Posterior vena cava (tissue), 2 donors: ENCODE results near the gene EDAR. TPM values are rescaled to one million over a fixed set of nuclear protein-coding genes. Genes with fewer than 3 reads are reported as not detected.

ENCODE experiments used
- DNase-seq: peaks from one replicate; pipeline ENCODE4 v3.0.0-alpha.2; 2020; ENCODE audit warnings: low spot score
- intact Hi-C, 2 donors: fragments of 100-400 bp; cut with DNase I; formaldehyde crosslinking; loops; one replicate each; pipeline versions ENCODE4 v1.14.1 to v1.14.2; 2022 to 2023
- total RNA-seq, 2 donors: library from RNA; stranded (reverse); fragmentation: NEBNext Ultra II Directional; extraction: Animal tissue kit (Norgen Biotek cat#: 25700); gene quantifications; one replicate each; pipeline ENCODE4 v1.2.1, GENCODE V29; 2021
- donor health status: DM: yes; HTN: yes; CAD: no.
- donor health status: DM: yes; HTN: yes; CAD: no.

EDAR gene
- total RNA-seq, 2 donors from 2014 or later, result not detected

DNA sequence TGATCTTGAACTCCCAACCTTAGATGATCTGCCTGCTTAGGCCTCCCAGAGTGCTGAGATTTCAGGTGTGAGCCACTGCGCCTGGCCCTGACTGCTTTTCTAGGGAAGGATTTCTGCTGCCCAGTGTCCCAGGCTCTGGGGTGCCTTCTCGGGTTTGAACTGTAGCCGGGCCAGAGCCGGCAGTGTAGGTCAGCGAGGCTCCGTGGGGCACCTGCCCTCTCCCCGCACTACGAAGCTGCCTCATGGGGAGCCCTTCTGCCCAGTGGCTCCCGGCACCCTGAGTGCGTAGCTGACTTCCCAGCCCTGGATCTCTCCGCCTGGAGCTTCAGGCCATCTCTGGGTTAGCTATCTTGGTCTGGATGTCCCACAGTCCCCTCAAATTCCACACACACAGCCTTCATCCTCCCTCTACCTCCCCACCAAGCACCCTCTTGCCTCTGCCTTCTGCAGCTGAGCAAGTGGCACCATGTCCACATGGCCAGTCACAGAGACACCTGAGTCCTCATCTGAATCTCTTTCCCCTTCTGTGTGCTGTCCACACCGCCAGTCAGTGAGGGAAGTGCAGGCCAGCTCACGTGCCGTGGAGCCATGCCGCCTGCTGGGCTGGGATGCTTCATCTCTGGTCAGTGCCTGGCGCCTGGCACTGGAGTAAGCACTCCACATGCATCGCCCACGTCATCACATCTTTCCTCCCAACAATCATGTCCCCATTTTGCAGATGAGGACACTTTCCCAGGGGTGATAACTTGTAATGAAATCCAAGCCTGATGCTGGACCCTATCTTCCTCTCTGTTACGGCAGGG, 69.2 kb downstream of the EDAR start:
- DNase-seq, result no peak
- intact Hi-C loops, result loop anchor here in 1 of 2 donors (10.0 kb wide), 1 partner anchor 1595 kb away; no protein-coding TSS in a partner anchor

DNA sequence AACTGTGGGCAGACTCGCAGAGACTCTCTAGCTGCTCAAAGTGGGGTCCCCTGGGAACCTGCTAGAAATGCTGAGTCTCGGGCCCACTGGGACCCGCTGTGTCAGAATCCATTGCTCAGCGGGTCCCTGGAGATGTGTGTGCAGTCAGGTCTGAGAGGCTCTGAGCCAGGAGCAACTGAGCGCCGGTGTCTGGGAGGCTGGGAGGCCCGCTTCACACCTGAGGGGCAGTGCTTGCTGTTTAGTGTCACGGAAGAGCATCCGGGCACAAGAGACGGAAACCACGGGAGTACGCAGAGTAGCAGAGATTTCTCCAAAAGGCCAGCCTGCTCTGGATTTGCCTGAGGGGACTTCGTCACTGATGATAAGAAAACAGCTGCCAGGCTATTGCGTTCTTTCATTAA, 70.1 kb downstream of the EDAR start:
- intact Hi-C loops, result no loop called here
- DNase-seq, result no peak

DNA sequence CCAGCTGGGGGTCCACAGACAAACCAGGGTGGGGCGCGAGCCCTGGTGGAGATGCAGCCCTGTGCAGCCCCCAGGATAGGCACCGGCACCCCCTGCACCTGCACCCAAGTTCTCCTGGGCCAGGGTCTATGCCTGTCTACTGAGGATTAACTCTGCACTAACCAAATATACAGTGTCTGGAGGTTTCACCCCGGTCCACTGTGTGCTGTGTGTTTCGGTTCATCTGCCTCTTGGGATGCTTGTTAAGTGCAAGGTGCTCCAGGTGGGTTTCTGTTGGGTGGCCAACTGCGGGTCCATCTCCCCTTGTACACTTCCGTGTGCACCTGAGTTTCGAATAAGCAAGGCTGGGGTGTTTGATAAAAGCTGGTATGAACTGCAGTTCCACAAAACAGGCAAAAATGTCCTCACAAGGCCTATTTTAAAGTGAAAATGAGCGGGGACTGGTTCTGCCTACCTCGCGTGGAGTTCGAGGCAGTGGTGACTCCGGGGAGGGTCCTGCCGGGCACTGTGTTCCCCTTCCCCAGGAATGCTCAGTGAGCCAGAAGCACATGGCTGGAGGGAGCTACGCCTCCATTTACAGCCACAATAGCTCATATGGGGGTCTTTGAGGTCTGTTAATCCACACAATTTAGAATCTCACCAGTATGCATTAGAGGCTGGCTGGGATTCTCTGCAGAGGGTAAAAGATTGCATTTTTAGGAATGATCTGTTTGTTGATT, 70.7 kb downstream of the EDAR start:
- intact Hi-C loops, result no loop called here
- DNase-seq, result no peak

DNA sequence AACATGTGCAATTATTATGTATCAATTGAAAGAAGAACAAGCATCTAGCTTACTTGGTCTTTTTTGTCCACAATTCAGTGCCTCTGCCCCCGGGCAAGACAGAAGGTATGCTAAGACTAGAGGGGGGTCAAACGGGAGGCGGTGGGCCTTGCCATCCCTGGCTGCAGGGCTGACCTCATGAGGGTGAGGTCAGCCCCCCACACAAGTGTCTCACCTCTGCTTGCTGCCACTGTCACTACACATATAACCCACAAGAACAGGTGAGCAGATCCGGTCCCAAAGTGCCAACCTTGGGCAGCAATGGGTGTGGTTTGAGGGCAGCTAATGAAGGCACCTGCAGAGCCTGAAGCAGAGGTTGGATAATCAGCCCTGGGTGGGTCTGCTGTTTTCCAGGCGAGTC, 71.5 kb downstream of the EDAR start:
- intact Hi-C loops, result no loop called here
- no peak for DNase-seq

DNA sequence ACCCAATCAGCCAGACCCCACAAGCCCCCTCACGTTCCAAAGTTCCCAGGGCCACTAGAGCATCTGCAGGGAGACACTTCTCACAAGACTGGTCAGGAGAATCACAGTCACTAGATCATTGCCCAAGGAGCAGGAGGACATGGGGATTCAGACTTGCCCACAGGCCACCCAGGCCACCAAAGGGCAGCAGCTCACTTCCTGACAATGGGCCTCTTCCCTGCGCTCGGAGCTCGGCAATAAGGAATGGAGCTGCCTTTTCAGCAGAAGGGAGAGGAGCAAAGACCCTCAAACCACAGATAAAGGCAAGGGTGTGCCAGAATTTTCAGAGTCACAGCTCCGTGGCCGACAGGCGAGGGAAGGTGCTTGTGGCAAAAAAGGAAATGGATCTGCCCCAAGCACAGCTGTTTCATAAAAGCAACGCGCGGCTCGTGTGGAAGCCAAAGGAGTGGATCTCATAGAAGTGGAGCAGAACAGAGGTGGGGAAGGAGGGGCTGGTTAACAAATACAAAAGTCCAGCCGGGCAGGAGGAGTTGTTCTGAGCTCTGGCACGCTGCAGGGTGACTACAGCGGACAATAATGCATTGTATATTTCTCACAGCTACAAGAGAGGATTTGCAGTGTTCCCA, 72.1 kb downstream of the EDAR start:
- no peak for DNase-seq
- intact Hi-C loops, result no loop called here

DNA sequence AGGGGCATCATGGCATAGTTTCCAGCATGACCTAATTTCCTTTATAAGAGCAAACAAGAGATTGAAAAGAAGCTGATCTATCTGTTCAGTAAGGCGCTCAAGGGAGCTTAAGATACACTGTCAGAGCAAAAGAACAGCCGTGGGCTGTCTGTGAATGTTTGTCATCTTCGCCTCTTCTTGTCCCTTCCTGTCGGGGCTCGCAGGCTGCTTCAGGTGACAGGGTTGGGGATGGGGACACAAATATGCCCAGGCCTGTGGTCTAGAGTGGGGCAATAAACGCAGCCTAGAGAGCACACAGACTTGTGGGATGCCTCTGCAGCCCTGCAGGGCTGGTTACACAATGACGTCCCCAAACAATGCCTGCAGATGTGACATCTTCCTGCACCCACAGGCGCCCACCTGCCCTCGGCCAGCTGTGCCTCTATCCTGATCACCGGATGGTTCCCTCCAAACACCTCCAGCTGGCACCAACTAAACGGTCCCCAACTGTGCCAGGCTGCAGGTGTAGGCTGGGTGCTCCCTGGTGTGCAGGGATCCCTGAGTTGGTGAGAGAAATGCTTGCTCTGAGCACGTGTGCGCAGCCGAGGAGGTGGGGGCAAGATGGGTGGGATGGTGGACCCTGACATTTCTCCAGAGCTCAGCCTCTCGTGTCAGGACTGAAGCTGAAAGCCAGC, 72.8 kb downstream of the EDAR start:
- intact Hi-C loops, result no loop called here
- DNase-seq, result no peak

DNA sequence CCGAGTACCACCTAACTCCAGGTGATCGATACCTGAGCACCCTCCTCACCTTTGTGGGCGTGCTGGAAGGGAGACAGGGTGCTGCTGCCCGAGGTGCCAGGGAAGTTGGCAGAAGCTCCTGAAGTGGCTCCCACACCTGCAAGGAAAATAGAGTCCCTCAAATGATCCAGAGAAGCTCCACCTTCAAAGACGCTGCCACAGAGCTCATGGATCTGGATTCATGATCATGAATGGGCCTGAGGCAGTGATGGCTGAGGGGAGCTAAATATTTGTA, 76.5 kb downstream of the EDAR start:
- no peak for DNase-seq
- intact Hi-C loops, result no loop called here

DNA sequence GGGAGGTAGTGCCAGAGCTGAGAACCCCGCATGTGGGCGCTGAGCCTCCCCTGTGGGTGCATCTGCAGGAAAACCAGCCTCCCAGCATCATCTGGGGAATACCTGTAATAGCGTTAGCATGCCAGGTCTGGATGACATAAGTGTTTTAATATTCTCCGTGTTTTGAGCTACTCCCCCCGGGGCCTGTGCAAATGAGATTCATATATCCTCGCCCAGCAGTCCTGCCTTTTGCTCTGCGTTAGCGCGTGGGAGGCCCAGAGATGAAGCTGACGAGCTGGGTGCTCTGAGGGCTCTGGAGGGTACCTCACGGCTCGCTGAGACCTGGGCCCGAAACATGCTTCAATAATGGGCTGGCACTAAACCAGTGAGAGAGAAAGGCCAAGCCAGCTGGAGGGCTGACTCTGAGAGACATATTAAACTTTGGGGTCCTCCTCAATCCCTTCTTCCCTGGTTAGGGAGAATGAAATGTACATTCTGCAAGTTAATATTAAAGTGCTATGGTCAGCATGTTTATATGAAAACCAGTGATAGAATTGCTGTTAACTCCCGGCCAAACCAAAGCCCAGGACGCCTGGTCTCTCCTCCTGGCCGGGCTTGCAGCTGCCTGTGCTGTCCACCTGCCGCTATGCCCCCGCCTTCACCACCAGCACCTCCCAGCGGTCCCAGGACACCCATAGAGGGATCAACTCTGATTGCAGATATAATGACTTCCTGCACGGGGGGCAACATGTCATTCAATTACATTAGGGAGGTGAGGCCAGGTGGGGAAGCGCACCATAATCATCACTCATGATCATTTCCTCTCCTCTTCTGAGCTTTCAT, 77.0 kb downstream of the EDAR start:
- no peak for DNase-seq
- intact Hi-C loops, result no loop called here

DNA sequence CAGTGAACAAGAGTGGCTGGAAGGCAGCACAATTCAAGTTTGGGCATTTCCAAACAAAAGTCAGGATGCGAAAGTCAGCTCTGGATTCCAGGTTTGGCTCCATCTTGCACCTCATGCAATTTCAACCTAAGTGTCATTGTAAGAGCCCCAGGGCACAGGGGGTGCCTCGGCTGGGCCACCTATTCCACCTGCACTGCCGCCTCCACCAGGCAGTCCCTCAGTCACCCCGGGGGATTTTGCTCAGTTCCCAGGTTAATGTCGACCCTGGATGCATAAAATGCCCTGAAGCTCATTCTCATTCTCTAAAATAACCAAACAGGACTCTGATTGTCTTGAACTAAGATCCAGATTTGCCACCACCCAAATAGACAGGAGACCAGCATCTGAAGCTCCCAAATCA, 77.6 kb downstream of the EDAR start:
- no peak for DNase-seq
- intact Hi-C loops, result no loop called here

DNA sequence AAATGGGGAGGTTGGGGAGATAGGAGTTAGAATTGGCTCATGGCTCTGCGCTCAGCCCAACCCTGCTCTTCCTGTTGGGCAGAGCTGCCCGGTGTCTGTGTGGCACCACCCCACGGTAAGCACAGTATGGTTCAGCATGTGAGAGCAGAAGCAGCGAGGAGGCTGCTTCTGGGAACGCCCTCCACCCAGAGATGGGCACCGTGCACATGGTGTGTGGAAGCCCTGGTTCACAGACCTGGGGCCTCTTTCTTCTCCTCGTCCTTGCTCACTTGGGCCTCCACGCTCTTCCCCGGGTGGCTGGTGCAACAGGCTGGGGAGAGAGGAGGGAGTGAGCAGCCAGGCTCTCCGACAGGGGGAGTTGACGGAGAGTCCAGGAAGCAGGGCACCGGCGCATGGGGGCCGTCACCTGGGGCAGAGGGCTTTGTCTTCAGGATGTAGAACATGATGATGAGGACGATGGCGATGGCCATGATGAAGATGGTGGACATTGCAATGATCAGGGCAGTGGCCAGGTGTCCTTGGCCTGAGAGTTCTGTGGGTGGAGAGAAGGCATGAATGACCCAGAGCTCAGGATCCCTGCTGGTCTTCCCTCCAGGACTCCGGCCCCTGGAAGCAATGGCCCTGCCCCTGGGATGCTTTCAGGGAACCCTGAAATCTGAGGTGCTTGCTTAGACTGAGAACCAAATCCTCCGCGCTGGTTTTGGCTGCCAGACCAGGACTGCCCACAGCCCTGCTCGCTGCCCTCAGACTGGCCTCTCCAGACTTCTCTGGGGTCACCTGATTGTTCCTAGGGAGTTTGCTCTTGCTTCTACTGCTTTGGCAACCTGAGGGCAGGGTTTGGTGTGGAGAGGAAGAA, 78.3 kb downstream of the EDAR start:
- DNase-seq, result no peak
- intact Hi-C loops, result no loop called here

DNA sequence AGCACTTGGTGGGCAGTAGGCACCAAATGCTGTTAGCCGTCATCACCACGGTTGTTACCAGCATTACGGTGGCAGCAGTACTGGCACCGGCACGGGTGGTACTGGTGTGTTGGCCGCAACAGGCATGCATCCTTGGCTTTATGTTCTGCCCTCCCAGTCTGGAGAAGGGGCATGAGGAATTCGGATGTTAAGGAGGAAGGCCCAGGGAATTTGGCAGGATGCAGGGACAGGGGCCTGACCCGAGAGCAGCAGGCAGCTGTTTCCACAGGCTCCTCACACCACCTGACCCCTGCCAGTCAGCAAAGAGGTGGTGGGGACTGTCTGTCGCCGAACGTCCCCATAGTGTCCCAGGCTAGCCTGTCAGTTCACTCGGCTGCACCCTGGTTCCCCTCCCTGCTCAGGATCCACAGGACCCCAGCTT, 79.0 kb downstream of the EDAR start:
- no peak for DNase-seq
- intact Hi-C loops, result no loop called here

DNA sequence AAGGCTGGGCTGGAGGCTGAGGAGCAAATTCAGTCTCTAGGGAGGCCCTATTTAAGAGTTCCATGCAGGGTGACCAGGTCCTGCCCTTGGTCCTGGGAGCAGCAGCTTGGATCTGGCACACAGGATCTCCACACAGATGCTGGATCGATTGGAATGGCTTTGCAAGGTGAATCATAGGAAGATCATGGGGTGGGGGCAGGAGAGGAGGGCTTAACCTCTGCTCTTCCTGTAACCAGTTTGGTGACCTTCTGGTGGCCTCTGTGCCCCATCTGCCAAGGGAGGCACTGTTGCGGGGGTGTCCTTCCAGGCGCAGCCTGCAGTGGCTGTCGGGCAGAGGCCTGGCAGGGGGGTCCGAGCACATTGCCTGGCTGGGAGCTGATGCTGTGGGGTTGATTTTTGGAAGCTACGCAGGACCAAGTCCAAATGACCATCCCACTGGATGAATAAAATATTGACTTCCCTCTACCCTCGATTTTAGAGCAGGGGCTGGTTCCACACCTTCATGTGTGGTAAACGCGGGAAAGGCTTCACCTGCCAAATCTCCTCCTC, 79.7 kb downstream of the EDAR start:
- intact Hi-C loops, result no loop called here
- DNase-seq, result no peak

DNA sequence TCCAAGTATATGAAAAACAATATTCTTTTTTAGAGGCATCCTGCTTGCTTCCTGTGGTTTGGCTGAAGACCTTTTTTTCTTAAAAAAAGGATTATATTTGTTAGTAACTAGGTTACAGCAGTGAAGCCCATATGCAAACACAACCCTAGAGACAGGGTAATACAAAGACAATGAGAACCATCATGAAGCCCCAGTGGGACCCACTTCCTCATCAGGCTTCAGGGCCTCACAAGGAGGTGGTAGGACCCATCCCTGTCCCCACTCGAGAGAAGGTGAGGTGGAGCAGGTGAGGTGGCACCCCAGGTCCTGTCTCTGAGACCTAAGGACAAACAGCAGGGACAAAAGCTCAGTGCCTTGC, 80.3 kb downstream of the EDAR start:
- DNase-seq, result no peak
- intact Hi-C loops, result no loop called here

DNA sequence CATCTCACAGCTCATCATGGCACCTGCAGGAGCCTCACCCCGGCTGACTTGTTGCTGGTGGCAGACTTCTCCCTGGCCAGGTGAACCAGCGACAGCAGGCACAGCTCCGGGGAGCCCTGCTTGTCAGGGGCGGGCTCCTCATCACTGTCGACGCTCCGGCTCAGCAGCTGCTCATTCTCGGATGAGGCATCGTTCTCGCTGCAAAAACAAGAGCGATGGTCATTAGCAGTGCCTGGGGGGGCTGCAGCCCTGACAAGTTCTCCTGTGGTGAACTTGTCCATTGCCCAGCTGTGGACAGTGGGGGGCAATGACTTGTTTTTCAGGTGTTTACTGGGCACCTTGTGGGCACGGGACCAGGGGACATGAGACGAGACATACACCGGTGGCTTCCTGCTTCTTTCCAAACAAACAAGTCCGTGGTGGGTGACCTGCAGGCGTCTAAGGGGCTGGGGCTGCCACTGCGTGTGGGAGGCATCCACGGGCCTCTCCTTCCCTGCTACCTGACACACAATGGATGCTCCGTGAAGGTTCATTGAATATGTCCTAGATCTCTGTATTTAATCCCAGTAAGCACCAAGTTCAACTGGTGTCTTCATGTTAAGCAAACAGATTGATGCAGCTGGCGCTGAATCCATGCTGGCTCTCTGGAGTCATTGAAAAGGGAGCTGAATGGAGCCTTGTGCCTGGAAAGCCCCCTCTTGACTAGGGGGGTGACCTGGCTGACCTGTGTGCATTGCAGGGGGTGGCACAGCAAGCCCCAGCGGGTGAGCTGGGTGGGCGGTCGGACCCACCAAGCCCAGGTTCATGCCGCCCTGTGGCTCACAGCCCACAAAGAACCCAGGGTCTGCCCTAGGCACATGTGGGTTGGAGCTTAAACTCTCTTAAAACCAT, 81.0 kb downstream of the EDAR start:
- no peak for DNase-seq
- intact Hi-C loops, result no loop called here

DNA sequence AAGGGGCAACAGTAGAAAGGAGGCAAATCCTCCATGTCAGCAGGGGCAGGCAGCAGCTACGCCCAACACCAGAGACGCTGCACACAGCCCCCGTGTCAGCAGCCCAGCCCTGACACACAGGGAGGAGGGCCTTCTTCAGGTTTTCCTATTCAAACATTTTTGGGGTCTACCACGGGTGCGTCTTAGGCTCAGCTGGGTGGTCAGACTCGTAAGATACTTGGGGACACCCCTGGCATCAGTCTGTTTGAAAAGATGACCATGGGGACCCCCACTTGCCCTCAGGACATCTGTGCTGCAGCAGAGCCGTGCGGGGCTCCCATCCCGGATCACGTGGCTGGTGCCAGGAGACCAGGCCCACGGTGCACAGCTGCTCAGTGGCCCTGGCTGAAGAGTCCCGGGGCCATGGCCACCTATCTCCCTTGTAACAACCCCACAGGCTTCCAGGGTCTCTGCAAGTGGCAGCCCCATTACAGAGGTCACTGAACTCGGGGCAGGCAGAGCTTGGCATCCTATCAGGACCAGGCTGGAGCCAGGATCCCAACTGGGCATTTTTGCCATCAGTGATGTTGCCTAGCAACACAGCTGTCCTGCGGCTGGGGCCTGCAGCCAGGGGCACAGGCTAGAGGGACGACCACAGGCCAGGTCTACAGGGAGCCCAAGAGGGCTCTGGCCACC, 82.5 kb downstream of the EDAR start:
- intact Hi-C loops, result no loop called here
- no peak for DNase-seq

DNA sequence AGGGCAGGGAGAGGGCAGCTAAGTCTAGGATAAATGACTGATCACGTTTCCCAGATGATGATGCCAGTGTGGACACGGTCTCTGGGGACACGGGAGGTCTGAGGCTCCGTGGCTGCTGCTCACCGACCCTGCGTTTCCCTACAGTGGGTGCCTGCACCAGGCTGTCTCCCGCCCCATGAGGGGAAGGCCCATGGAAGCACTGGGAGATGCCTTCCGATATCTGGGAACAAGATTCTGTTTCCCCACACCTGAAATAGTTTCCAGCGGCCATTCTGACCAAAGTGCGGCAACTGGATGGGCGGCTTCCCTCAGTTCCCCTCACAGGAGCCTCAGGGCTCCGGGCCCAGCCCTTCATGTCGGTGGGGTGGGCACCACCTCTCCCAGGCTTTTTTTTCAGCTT, 83.1 kb downstream of the EDAR start:
- DNase-seq, result no peak

DNA sequence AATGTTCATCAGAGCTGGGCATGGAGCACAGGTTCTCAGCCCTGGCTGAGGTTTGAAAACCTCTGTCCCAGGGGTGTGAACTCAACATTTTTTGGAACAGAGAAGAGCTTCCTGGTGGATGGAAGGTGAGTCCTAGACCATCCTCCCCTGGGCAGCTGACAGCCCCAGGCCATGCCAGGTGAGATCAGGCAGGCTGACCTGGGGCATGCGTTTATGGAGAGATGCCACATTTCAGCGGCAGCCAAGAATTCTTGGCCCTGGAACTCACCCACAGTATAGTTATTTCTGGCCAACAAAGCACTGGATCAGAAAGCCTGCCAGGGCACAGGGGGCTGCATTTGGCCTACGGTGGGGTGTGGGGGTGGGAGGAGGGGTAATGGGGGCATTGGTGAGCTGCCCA, 83.8 kb downstream of the EDAR start:
- DNase-seq, result no peak
- intact Hi-C loops, result no loop called here

More for the DNA sequence above, 83.1 kb downstream of the EDAR start:
- intact Hi-C loops, result no loop called here
